MM.1S (cell line): ENCODE results near the gene TMEM258.

Source experiments
- EZH2 ChIP-seq: fragments of 300-600 bp; sonication (generic); optimal IDR thresholded peaks from 2 replicates; pipeline ENCODE3; 2017; ENCODE audit warnings: low read depth, mild to moderate bottlenecking, antibody characterized with exemption, low read length, mixed read lengths
- TF ChIP-seq, protein P1 (sequence below): fragments of 300-600 bp; sonication (generic); IDR thresholded peaks from 2 replicates; pipeline ENCODE4 v1.5.1; 2016; ENCODE audit warnings: antibody characterized with exemption, low read length, mixed read lengths

DNA sequence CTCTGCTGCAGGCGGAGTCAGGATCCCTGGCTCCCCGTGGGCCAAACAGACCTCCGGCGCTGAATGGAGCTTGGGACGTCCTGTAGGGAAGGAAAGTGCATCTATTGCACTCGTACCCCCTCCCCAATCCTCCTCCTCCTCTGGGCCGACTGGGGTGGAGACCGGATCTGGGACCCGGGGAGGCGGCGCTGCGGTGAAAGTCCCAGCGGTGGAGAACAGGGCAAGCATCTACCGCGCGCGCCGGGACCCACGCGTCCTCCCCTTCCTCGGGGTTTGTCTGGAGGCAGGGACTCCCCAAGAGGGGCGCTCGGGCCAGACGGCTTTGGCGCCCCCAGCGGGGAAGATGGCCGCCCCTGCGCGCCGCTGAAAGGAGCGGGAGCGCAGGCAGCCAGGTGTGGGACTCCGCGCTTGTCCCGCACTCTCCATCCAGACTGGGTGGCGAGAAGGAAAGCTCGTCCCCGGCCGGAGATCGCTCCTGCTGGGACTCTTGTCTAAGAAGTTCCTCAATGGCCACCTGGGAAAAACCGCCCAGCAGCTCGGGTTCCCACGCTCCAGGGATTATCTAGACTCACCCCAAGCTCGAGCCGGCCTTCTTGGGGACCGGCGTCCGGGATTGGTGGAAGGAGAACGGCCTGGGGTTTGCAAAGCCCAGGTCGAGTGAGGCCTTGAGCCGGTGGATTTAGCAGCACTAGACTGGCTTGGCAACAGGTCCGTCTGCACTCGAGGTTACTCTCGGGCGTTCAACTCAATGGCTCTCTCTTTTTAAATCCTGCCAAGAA, 36.4 kb upstream of the TMEM258 start:
- TF ChIP-seq, protein P1, sequence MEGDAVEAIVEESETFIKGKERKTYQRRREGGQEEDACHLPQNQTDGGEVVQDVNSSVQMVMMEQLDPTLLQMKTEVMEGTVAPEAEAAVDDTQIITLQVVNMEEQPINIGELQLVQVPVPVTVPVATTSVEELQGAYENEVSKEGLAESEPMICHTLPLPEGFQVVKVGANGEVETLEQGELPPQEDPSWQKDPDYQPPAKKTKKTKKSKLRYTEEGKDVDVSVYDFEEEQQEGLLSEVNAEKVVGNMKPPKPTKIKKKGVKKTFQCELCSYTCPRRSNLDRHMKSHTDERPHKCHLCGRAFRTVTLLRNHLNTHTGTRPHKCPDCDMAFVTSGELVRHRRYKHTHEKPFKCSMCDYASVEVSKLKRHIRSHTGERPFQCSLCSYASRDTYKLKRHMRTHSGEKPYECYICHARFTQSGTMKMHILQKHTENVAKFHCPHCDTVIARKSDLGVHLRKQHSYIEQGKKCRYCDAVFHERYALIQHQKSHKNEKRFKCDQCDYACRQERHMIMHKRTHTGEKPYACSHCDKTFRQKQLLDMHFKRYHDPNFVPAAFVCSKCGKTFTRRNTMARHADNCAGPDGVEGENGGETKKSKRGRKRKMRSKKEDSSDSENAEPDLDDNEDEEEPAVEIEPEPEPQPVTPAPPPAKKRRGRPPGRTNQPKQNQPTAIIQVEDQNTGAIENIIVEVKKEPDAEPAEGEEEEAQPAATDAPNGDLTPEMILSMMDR: peak; percentile 26
- TF ChIP-seq EZH2: no peak
